Skeletal muscle cell (primary cell): ENCODE data around the gene MARCHF5.
"Not testable (repeated sequence)": the region's sequence is repeated elsewhere in the genome, so short reads cannot be mapped to it uniquely, and the experiment has no call there.

Source experiments
- DNase-seq: peaks from one replicate; pipeline ENCODE4 v3.0.0-alpha.2; 2010; ENCODE audit warnings: low read depth
- H3K4me3 ChIP-seq: 2 replicates; pipeline ENCODE4 v1.5.1; 2011; ENCODE audit warnings: low read depth, mild to moderate bottlenecking, control low read depth, low read length, moderate library complexity

Gene MARCHF5

DNA sequence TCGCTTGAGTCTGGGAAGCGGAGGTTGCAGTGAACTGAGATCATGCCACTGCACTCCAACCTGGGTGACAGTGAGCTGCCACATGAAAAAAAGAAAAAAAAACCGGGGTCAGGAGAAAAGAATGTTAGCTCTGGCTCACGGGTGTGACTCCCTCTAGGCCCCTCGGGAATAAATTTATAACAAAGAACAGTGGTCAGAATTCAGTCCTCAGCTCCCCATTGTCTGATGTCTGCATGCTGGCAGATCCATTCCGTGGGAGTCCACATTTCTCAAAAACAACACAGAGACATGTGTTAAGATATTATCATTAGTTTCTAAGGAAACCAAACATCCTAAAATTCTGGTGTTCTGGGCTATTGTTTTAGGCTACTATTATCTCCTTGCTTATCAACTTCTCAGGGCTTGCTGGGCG, 90.6 kb downstream of the MARCHF5 start:
- DNase-seq: no peak

DNA sequence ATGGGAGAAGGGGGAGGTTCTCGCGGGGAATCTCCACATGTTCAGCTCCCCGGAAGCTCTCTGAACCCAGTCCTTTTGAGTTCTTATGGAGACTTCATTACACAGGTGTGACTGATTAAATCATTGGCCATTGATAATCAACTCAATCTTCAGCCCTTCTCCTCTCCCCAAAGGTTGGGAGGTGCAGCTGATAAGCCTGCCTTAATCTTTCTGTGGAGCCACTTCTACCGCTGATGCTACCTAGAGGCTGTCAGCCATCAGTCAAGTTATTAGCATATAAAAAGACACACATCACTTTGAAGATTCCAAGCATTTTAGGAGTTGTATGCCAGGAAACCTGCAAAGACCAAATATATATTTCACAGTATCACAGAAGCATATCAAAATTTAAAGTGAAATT, 91.7 kb downstream of the MARCHF5 start:
- no peak overlapping the region for H3K4me3 ChIP-seq
- DNase-seq: no peak

More for the DNA sequence above, 90.6 kb downstream of the MARCHF5 start:
- H3K4me3 ChIP-seq: no peak overlapping the region

DNA sequence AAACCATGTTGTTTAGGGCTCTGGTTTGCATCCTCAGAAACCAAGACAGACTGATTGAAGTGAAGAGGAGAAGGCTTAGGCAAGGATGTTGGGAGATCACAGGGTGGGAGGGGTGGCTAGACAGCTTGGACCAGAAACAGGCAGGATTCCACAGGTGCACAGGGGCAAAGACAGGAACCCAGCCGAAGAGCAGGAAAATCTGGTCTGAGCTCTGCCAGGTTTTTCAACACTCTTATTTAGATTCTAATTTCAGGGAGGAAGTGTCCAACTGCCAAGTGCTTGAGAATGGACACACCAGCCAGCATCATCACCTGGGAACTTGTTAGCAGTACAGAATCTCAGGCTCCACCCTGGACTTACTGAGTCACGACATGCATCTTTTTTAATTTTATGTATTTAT, 93.8 kb downstream of the MARCHF5 start:
- DNase-seq: no peak
- no peak overlapping the region for H3K4me3 ChIP-seq

DNA sequence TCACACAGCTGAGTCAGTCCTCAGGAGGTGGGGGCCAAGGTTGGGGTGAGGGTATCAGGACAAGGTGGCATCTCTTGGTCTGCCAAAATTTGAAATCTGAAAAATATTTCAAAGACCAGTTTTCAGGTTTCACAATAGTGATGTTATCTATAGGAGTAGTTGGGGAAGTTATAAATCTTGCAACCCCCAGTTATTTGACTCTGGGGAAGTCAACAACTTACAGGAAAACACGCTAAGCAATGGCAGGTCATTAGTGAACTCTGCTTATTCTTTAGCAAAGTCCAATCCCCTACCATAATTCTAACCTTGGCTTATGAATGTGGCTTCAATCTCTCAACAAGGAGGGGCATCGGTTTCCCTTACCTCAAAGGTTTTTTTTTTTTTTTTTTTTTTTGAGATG, 94.9 kb downstream of the MARCHF5 start:
- no peak for DNase-seq
- H3K4me3 ChIP-seq: no peak overlapping the region

DNA sequence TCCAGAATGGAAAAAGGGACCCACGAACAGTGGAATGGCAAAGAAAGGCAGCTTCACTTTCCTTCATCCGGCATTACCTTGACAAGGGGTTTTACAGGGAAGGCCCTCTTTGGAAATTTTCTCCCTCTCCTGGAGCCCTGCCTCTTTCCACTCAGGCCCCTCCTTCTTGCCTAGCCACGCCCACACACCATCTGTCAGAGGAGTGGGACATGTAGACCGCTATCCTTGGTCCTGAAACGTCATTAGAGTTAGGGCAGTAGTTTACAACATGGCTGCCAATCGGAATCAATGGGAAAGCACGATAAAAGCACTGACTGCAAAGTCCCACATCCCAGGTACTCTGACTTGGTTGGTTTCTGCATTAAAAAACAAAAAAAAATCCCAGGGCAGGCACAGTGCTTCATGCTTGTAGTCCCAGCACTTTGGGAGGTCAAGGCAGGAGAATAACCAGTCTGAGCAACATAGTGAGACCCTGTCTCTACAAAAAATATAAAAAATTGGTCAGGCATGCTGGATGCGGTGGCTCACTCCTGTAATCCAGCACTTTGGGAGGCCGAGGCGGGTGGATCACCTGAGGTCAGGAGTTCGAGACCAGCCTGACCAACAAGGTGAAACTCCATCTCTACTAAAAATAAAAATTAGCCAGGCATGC, 96.4 kb downstream of the MARCHF5 start:
- no peak overlapping the region for H3K4me3 ChIP-seq
- peak; percentile 23 for DNase-seq

DNA sequence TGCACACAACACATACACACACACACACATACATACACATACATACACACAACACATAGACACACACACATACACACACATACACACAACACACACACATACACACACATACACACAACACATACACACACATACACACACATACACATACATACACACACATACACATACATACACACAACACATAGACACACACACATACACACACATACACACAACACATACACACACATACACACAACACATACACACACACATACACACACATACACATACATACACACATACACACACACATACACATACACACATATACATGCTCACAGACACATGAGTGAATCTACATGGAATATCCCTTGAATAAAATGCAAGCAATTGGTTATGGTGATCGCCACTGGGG, 102.2 kb downstream of the MARCHF5 start:
- not testable (repeated sequence) for H3K4me3 ChIP-seq, DNase-seq

DNA sequence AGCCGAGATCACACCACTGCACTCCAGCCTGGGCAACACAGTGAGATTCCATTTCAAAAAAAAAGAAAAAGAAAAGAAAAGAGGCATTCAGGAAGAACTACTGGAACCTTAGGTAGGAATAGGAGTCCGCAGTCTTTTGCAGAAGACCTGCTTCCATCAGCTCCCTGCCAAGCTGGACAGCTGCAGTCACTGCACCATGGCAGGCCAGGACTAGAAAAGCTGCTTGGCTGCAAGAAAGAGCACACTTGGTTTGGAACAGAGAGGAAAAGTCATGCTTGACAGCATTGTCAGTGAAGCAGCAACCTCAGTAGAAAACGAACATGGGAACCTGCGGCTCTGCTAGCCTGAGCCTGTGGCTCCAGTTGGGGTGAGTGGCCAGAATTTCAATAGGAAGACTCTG, 104.3 kb downstream of the MARCHF5 start:
- no peak for DNase-seq
- no peak overlapping the region for H3K4me3 ChIP-seq

DNA sequence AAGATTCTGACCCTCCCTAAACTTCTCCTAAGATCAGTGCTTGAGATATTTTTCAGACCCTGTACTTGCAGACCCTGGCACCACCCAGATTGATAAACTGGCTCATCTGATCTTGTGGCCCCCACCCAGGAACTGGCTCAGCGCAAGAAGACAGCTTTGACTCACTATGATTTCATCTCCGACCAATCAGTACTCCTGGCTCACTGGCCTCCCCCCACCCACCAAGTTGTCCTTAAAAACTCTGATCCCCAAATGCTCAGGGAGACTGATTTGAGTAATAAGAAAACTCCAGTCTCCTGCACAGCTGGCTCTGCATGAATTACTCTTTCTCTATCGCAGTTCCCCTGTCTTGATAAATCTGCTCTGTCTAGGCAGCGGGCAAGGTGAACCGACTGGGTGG, 111.3 kb downstream of the MARCHF5 start:
- DNase-seq, H3K4me3 ChIP-seq: not testable (repeated sequence)
